SK-N-SH treated with all-trans-retinoic acid at 6 μM for 48 hours (cell line): ENCODE data around the gene SRBD1.

Experiments used
- ARNTL ChIP-seq: fragments of 450-650 bp; formaldehyde crosslinking; IDR thresholded peaks from 2 replicates; pipeline ENCODE4 v1.5.0; 2020; ENCODE audit warnings: low read depth, mild to moderate bottlenecking, moderate library complexity, borderline replicate concordance
- BACH2 ChIP-seq: fragments of 250-450 bp; sonication (Bioruptor Pico); IDR thresholded peaks from 2 replicates; pipeline ENCODE4 v1.9.0; 2021; ENCODE audit warnings: mild to moderate bottlenecking, borderline replicate concordance
- GLIS3 ChIP-seq: fragments of 250-450 bp; sonication (Bioruptor Pico); IDR thresholded peaks from 2 replicates; pipeline ENCODE4 v1.5.0; 2020; ENCODE audit warnings: mild to moderate bottlenecking, moderate library complexity
- ISL1 ChIP-seq: fragments of 250-450 bp; sonication (Bioruptor Pico); IDR thresholded peaks from 2 replicates; pipeline ENCODE4 v2.1.2; 2022; ENCODE audit warnings: mild to moderate bottlenecking, moderate library complexity
- OSR1 ChIP-seq: fragments of 250-450 bp; sonication (Bioruptor Pico); IDR thresholded peaks from 2 replicates; pipeline ENCODE4 v1.8.0; 2022; ENCODE audit warnings: moderate library complexity, mild to moderate bottlenecking, inconsistent platforms
- RARB ChIP-seq: fragments of 250-450 bp; sonication (Bioruptor Pico); IDR thresholded peaks from 2 replicates; pipeline ENCODE4 v1.8.0; 2021; ENCODE audit warnings: mild to moderate bottlenecking, moderate library complexity
- SNAI2 ChIP-seq: fragments of 250-450 bp; sonication (Bioruptor Pico); IDR thresholded peaks from 2 replicates; pipeline ENCODE4 v1.5.0; 2020; ENCODE audit warnings: mild to moderate bottlenecking, moderate library complexity
- ZFP3 ChIP-seq: fragments of 250-450 bp; sonication (Bioruptor Pico); IDR thresholded peaks from 2 replicates; pipeline ENCODE4 v1.5.0; 2020; ENCODE audit warnings: mild to moderate bottlenecking, moderate library complexity
- TF ChIP-seq, protein P1 (sequence below): fragments of 250-450 bp; sonication (Bioruptor Pico); IDR thresholded peaks from 2 replicates; pipeline ENCODE4 v1.8.0; 2020; ENCODE audit warnings: mild to moderate bottlenecking, moderate library complexity, borderline replicate concordance

DNA sequence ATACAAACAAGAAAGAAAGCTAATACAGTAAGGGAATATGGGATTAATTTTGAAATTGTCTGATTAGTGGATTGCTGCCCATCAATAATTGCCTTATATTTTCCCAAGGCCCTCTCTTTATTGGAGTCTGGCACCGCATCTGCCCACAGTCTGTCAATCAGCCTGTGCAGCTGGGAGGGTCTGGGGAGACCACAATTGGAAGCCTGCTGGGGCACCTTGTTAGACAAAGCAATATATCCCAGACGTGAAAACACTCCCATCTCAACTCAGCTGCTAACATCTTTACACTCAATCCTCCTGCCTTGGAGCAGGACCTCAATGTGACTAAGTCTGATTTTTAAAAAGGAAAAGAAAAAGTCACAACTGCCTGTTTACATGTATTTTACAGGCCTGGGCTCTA, 258.6 kb downstream of the SRBD1 start:
- TF ChIP-seq ARNTL (CRISPR knock-in tag) (no peak), SNAI2 (no peak), ISL1 (no peak), RARB (CRISPR knock-in tag) (no peak), ZFP3 (CRISPR knock-in tag) (no peak), OSR1 (CRISPR knock-in tag) (no peak), GLIS3 (CRISPR knock-in tag) (no peak), BACH2 (CRISPR knock-in tag) (no peak)
- TF ChIP-seq, protein P1, sequence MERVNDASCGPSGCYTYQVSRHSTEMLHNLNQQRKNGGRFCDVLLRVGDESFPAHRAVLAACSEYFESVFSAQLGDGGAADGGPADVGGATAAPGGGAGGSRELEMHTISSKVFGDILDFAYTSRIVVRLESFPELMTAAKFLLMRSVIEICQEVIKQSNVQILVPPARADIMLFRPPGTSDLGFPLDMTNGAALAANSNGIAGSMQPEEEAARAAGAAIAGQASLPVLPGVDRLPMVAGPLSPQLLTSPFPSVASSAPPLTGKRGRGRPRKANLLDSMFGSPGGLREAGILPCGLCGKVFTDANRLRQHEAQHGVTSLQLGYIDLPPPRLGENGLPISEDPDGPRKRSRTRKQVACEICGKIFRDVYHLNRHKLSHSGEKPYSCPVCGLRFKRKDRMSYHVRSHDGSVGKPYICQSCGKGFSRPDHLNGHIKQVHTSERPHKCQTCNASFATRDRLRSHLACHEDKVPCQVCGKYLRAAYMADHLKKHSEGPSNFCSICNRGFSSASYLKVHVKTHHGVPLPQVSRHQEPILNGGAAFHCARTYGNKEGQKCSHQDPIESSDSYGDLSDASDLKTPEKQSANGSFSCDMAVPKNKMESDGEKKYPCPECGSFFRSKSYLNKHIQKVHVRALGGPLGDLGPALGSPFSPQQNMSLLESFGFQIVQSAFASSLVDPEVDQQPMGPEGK = no peak
